WTC11 (cell line): ENCODE results near the gene DNAAF8. TPM values are rescaled to one million over a fixed set of nuclear protein-coding genes. Genes with fewer than 3 reads are reported as not detected.
A peak's percentile ranks its signal among the peaks of the same experiment; 100 is the strongest.

Source experiments
- ATAC-seq: fragments of 200-7000 bp; cut with Tn5 transposase; 2 replicates; pipeline ENCODE4 v1.10.0; 2021; ENCODE audit warnings: mild to moderate bottlenecking, moderate library complexity
- CTCF ChIA-PET: fragments of 300-600 bp; sonication (Branson Sonifier 250); formaldehyde crosslinking; loops from one replicate; lab custom pipeline; 2021; ENCODE audit warnings: antibody characterized with exemption; lab: Charles Lee
- POLR2A ChIA-PET: fragments of 350-600 bp; sonication (Branson Sonifier 250); formaldehyde crosslinking; loops from one replicate; lab custom pipeline; 2021; ENCODE audit warnings: antibody characterized with exemption; lab: Charles Lee
- DNase-seq: peaks from one replicate; pipeline ENCODE4 v3.0.0; 2021; ENCODE audit warnings: low spot score
- H3K27ac Mint-ChIP-seq: 2 replicates; pipeline ENCODE4 v1.8.0; 2021; ENCODE audit warnings: mixed read lengths
- H3K27me3 Mint-ChIP-seq: 2 replicates; pipeline ENCODE4 v1.8.0; 2021; ENCODE audit warnings: low read depth, mild to moderate bottlenecking, moderate library complexity, mixed read lengths
- H3K36me3 Mint-ChIP-seq: 2 replicates; pipeline ENCODE4 v1.8.0; 2021; ENCODE audit warnings: mixed read lengths
- H3K4me1 Mint-ChIP-seq: 2 replicates; pipeline ENCODE4 v1.8.0; 2022; ENCODE audit warnings: mixed read lengths
- H3K4me3 Mint-ChIP-seq: 2 replicates; pipeline ENCODE4 v1.8.0; 2021; ENCODE audit warnings: mild to moderate bottlenecking, moderate library complexity, mixed read lengths
- H3K9me3 Mint-ChIP-seq: 2 replicates; pipeline ENCODE4 v1.8.0; 2021; ENCODE audit warnings: mixed read lengths
- CREB1 ChIP-seq: sonication (generic); formaldehyde crosslinking; IDR thresholded peaks from 2 replicates; pipeline ENCODE4 v1.8.0; 2023; ENCODE audit warnings: mild to moderate bottlenecking, missing genetic modification reagents
- CREM ChIP-seq: sonication (generic); formaldehyde crosslinking; IDR thresholded peaks from 2 replicates; pipeline ENCODE4 v1.8.1; 2022; ENCODE audit warnings: mild to moderate bottlenecking, missing genetic modification reagents, moderate library complexity
- E2F5 ChIP-seq: sonication (generic); formaldehyde crosslinking; IDR thresholded peaks from 2 replicates; pipeline ENCODE4 v1.8.1; 2022; ENCODE audit warnings: mild to moderate bottlenecking, moderate library complexity, missing genetic modification reagents
- ESRRA ChIP-seq: sonication (generic); formaldehyde crosslinking; IDR thresholded peaks from 2 replicates; pipeline ENCODE4 v1.8.1; 2022; ENCODE audit warnings: mild to moderate bottlenecking, missing genetic modification reagents, borderline replicate concordance
- ETV6 ChIP-seq: sonication (generic); formaldehyde crosslinking; IDR thresholded peaks from 2 replicates; pipeline ENCODE4 v1.8.1; 2022; ENCODE audit warnings: mild to moderate bottlenecking, missing genetic modification reagents
- HMGA2 ChIP-seq: fragments of 250-450 bp; sonication (Bioruptor Pico); IDR thresholded peaks from 2 replicates; pipeline ENCODE4 v1.4.0; 2021; ENCODE audit warnings: mild to moderate bottlenecking, moderate library complexity
- NR3C1 ChIP-seq: sonication (generic); formaldehyde crosslinking; conservative IDR thresholded peaks from 2 replicates; pipeline ENCODE4 v1.8.1; 2023; ENCODE audit warnings: low read depth, mild to moderate bottlenecking, missing genetic modification reagents
- PRDM15 ChIP-seq: sonication (generic); formaldehyde crosslinking; IDR thresholded peaks from 2 replicates; pipeline ENCODE4 v1.8.0; 2022; ENCODE audit warnings: missing genetic modification reagents
- PREB ChIP-seq: sonication (generic); formaldehyde crosslinking; IDR thresholded peaks from 2 replicates; pipeline ENCODE4 v1.8.1; 2022; ENCODE audit warnings: mild to moderate bottlenecking, missing genetic modification reagents, moderate library complexity, borderline replicate concordance
- RELA ChIP-seq: sonication (generic); formaldehyde crosslinking; IDR thresholded peaks from 2 replicates; pipeline ENCODE4 v1.8.1; 2022; ENCODE audit warnings: missing genetic modification reagents, mild to moderate bottlenecking, borderline replicate concordance
- ZBTB21 ChIP-seq: sonication (generic); formaldehyde crosslinking; IDR thresholded peaks from 2 replicates; pipeline ENCODE4 v1.8.1; 2023; ENCODE audit warnings: mild to moderate bottlenecking, missing genetic modification reagents, borderline replicate concordance
- ZNF121 ChIP-seq: sonication (generic); formaldehyde crosslinking; IDR thresholded peaks from 2 replicates; pipeline ENCODE4 v1.8.0; 2023; ENCODE audit warnings: missing genetic modification reagents
- ZNF219 ChIP-seq: sonication (generic); formaldehyde crosslinking; IDR thresholded peaks from 2 replicates; pipeline ENCODE4 v1.8.0; 2023; ENCODE audit warnings: missing genetic modification reagents, mild to moderate bottlenecking, borderline replicate concordance
- ZNF396 ChIP-seq: fragments of 250-450 bp; sonication (Bioruptor Pico); IDR thresholded peaks from 2 replicates; pipeline ENCODE4 v1.8.0; 2021; ENCODE audit warnings: mild to moderate bottlenecking, moderate library complexity, borderline replicate concordance
- ZNF423 ChIP-seq: fragments of 250-450 bp; sonication (Bioruptor Pico); IDR thresholded peaks from 2 replicates; pipeline ENCODE4 v2.1.2; 2022; ENCODE audit warnings: mild to moderate bottlenecking, moderate library complexity
- ZNF512 ChIP-seq: sonication (generic); formaldehyde crosslinking; IDR thresholded peaks from 2 replicates; pipeline ENCODE4 v1.8.1; 2022; ENCODE audit warnings: missing genetic modification reagents, borderline replicate concordance
- total RNA-seq: library from RNA; stranded (reverse); gene quantifications from 3 replicates; pipeline ENCODE4 v1.2.3, GENCODE V29; 2021
- TF ChIP-seq, protein P1 (sequence below): fragments of 250-450 bp; sonication (Bioruptor Pico); conservative IDR thresholded peaks from 2 replicates; pipeline ENCODE4 v1.9.0; 2021; ENCODE audit warnings: mild to moderate bottlenecking
- TF ChIP-seq, protein P2 (sequence below): sonication (generic); formaldehyde crosslinking; IDR thresholded peaks from 2 replicates; pipeline ENCODE4 v1.8.1; 2023; ENCODE audit warnings: mild to moderate bottlenecking, missing genetic modification reagents
- TF ChIP-seq, protein P3 (sequence below): sonication (generic); formaldehyde crosslinking; IDR thresholded peaks from 2 replicates; pipeline ENCODE4 v1.8.1; 2023; ENCODE audit warnings: mild to moderate bottlenecking, moderate library complexity, missing genetic modification reagents

Gene DNAAF8
- total RNA-seq, 1 experiment from 2014 or later, result 0.09 TPM

- DNase-seq, result no peak
- Mint-ChIP-seq H3K4me3 (no peak overlapping the region), H3K36me3 (peaks cover 52% of the 10 kb centered on the region), H3K27ac (peak overlapping the region; percentile 50; the same call in 1 of the 2 replicates), H3K27me3 (no peaks in the 10 kb centered on the region), H3K9me3 (no peaks in the 10 kb centered on the region), H3K4me1 (no peaks in the 10 kb centered on the region)
- CTCF ChIA-PET, result no interaction called here
- POLR2A ChIA-PET, result interaction anchor here (0.6 kb wide), 2 partner anchors 22 to 224 kb away, joined by 3 to 4 read pairs; no protein-coding TSS in a partner anchor
- no peak for ATAC-seq
- no peak for TF ChIP-seq ETV6 (CRISPR knock-in tag)
- TF ChIP-seq E2F5 (CRISPR knock-in tag), result no peak
- no peak for TF ChIP-seq RELA (CRISPR knock-in tag)
- TF ChIP-seq ZNF512 (CRISPR knock-in tag), result no peak
- TF ChIP-seq ZBTB21 (CRISPR knock-in tag), result no peak
- no peak for TF ChIP-seq ZNF423 (CRISPR knock-in tag)
- TF ChIP-seq NR3C1 (CRISPR knock-in tag), result no peak
- no peak for TF ChIP-seq CREB1 (CRISPR knock-in tag)
- TF ChIP-seq ESRRA (CRISPR knock-in tag), result no peak
- no peak for TF ChIP-seq PRDM15 (CRISPR knock-in tag)
- TF ChIP-seq ZNF396, result no peak
- no peak for TF ChIP-seq PREB (CRISPR knock-in tag)
- no peak for TF ChIP-seq ZNF219 (CRISPR knock-in tag)
- TF ChIP-seq ZNF121 (CRISPR knock-in tag), result no peak
- TF ChIP-seq, protein P1, sequence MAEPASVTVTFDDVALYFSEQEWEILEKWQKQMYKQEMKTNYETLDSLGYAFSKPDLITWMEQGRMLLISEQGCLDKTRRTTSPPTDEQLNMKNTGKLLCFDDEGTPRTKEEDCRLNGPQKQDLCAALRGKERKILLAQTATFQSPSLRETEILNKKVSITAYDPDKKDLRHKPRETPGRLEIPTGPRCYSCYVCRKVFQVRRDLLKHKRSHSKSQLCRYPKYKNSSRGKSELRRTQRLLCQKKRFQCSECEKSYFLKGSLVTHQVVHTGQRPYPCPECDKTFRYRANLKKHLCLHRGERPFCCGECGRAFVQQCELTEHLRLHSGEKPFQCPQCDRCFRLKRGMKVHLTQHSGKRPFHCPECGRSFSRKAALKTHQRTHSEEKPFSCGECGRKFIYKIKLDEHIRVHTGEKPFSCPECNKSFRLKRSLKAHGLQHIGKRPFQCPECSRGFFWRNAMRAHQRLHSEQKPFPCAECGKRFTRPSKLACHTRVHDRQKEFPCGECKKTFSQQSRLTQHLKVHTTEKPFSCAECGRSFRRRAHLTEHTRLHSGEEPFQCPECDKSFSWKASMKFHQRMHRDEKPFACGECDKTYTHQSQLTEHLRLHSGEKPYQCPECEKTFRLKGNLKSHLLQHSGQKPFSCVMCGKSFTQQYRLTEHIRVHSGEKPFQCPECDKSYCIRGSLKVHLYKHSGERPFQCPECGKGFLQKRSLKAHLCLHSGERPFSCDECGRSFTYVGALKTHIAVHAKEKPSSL (CRISPR knock-in tag), result no peak
- TF ChIP-seq HMGA2 (CRISPR knock-in tag), result no peak
- TF ChIP-seq, protein P2, sequence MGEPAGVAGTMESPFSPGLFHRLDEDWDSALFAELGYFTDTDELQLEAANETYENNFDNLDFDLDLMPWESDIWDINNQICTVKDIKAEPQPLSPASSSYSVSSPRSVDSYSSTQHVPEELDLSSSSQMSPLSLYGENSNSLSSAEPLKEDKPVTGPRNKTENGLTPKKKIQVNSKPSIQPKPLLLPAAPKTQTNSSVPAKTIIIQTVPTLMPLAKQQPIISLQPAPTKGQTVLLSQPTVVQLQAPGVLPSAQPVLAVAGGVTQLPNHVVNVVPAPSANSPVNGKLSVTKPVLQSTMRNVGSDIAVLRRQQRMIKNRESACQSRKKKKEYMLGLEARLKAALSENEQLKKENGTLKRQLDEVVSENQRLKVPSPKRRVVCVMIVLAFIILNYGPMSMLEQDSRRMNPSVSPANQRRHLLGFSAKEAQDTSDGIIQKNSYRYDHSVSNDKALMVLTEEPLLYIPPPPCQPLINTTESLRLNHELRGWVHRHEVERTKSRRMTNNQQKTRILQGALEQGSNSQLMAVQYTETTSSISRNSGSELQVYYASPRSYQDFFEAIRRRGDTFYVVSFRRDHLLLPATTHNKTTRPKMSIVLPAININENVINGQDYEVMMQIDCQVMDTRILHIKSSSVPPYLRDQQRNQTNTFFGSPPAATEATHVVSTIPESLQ (CRISPR knock-in tag), result no peak
- TF ChIP-seq CREM (CRISPR knock-in tag), result no peak
- TF ChIP-seq, protein P3, sequence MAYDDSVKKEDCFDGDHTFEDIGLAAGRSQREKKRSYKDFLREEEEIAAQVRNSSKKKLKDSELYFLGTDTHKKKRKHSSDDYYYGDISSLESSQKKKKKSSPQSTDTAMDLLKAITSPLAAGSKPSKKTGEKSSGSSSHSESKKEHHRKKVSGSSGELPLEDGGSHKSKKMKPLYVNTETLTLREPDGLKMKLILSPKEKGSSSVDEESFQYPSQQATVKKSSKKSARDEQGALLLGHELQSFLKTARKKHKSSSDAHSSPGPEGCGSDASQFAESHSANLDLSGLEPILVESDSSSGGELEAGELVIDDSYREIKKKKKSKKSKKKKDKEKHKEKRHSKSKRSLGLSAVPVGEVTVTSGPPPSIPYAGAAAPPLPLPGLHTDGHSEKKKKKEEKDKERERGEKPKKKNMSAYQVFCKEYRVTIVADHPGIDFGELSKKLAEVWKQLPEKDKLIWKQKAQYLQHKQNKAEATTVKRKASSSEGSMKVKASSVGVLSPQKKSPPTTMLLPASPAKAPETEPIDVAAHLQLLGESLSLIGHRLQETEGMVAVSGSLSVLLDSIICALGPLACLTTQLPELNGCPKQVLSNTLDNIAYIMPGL (CRISPR knock-in tag), result no peak
Measured at GRCh38 chr16:4726616-4727015, 7.7 kb upstream of the DNAAF8 start.
